NCI-H1417 treated with DMSO at 0.1 percent for 48 hours (cell line): ENCODE results near the gene NGRN.
"Not testable (repeated sequence)": the region's sequence is repeated elsewhere in the genome, so short reads cannot be mapped to it uniquely, and the experiment has no call there.

Experiments used
- DNase-seq: peaks from one replicate; lab custom pipeline; 2025; lab: John Stamatoyannopoulos, UW

The NGRN gene

DNA sequence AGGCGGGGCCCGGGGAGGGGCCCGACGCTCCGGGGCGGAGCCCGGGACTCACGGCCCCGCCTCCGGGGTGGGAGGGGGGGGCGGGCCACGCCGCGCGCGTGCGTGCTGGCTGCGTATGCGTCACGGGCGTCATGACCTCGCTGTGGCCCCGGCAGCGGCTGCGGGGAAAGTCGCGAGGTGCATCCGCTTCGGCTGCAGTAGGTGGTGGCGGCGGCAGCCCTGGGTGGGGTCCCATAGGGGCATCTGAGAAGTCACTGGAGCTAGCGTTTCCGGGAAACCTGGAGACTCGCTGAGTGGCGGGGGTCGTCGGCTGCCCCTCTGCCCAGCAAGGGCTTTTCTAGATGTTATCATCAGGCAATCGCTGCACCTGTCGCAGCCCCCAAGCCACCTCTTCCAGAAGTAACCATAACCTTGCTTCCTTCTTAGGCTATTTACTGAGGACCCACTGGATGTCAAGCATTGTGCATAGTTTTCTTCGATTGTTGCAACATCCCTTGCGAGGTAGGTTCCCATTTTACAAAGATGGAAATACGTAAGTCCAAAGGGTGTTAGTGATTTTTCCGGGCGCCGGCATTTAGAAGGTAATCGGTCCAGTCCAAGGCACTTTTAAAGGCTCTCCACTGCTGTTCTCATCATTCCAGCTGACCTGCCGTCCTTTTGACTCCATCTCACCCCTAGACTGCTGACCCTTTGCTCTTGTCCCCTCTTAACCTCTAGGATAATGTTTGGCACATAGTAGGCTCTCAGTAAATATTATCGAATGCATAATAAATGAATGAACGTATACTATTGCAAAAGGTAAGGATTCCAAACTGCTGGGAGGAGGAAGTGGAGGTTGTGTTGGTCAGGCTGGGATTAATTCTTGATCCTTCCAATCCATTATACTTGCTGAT, 31.1 kb upstream of the NGRN start, which contains the start of gene GDPGP1:
GDPGP1 (plus strand) TSS at position 114 of the 893 bp plus-strand sequence. CDS start 6,700 bp downstream, outside the sequence.
- peak; percentile 65 for DNase-seq

DNA sequence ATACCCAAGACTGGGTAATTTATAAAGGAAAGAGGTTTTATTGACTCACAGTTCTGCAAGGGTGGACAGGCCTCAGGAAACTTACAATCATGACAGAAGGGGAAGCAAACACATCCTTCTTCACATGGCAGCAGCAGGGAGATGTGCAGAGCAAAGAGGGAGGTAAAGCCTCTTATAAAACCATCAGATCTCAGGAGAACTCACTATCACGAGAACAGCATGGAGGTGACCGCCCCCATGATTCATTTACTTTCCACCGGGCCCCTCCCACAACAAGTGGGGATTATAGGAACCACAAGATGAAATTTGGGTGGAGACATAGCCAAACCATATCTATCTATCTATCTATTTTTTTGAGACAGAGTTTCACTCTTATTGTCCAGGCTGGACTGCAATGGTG, 26.1 kb upstream of the NGRN start:
- DNase-seq = no peak

DNA sequence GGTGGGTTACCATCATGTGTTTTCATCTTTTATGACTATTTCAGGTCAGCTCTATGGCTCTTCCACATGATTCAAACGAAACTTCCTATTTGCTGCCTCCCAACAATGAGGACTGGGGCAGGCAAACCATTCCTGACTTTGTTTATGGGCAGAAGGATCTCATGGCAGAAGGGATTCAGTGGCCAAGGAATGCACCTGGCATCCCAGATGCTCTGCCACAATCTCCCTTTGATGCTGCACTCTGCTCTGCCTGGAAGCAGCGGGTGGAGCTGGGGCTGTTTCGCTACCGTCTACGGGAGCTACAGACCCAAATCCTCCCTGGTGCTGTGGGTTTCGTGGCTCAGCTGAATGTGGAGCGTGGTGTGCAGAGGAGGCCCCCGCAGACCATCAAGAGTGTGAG, 24.6 kb upstream of the NGRN start:
- DNase-seq = no peak

DNA sequence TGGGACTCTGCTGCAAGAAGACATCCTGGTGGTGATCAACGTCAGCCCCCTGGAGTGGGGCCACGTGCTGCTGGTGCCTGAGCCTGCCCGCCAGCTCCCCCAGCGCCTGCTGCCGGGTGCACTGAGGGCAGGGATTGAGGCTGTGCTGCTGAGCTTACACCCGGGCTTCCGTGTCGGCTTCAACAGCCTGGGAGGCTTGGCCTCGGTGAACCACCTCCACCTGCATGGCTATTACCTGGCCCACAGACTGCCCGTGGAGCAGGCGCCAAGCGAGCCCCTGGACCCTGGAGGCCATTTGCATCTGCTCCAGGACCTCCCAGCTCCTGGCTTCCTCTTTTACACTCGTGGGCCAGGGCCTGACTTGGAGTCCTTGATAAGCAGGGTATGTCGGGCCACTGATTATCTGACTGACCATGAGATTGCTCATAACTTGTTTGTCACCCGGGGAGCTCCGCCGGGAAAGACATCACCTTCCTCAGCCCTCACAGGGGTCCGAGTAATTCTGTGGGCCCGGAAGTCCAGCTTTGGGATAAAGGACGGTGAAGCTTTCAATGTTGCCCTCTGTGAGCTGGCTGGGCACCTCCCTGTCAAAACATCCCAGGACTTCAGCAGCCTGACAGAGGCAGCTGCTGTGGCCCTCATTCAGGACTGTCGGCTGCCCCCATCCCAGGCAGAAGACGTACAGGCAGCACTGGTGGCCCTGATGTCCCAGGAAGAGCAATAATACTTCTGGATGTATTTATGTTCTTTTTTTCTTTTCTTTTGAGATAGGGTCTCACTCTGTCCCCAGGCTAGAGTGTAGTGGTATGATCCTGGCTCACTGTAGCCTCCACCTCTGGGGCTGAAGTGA, 23.9 kb upstream of the NGRN start:
- DNase-seq = no peak

DNA sequence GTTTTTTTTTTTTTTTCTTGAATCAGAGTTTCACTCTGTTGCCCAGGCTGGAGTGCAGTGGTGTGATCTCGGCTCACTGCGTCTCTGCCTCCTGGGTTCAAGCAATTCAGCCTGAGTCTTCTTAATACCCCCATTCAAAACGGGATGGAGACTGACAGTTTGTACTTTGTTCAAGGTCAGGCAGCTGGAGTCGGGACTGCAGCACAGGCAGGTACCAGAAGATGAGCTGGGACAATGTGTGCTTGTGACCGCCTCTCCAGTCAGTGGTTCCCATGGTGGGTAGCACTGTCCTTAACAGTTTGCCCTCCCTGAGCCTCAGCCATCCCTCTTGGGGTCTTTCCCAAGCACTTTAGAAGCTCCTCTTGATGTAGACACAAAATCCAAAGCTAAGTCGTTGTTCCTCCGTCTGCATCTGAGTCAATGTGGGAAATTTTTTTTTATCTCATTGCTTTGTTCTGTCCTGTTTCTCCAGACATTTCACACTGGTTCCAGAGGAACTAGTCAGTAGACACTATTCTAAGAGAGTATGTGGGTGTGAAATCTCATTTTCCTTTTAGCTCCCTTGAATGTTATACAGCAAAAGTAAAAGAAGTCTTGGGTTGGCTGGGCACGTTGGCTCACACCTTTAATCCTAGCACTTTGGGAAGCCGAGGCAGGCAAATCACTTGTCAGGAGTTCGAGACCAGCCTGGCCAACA, 21.4 kb upstream of the NGRN start:
- DNase-seq = no peak

DNA sequence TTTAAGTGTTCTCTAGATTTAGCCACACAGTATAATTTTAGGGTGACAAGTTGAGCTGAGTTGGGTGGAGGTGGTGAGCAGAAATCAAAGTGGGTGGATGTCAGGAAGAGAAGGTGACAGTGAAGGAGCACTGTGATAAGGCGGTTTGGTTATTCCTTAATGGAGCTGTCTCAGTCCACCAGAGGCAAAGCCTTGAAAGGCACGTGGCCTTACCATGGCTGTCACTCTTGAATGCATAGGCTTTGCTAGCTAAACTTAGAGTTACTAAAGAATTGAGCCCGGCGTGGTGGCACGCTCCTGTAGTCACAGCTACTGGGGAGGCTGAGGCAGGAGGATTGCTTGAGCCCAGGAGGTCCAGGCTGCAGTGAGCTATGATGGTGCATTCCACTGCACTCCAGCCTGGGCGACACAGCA, 16.7 kb upstream of the NGRN start:
- DNase-seq = no peak

DNA sequence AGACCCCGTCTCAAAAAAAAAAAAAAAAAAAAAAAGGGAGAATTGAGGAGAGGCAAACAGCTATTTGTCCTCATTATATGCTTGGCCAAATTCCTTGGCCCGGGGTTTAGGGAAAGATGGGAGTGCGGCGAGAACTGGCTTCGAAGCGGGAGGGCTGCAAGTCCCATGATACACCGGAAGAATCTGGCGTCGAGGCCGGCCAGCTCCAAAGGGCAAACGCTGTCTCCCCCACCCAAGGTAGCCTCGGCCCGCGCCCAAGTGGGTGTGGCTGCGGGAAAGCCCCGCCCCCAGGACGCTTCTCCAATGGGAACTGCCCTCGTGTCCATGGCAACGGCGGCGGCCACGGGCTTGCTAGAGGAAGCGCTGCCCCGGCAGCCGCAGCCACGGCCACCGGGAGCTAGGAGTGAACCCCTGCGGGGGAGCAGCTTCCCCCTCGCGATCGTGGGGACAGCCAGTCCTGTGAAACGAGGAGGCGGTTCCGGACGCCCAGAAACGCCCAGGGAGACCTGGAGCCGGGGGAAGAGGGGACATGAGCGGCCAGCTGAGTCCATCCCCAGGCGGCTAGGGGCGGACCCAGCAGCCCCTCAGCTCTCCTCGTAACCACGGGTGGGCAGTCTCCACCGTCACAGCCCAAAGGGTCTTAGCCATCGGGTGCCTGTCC, 16.1 kb upstream of the NGRN start, which contains the start of gene TTLL13:
TTLL13 (plus strand) TSS at position 354 of the 661 bp plus-strand sequence. CDS start 1,075 bp downstream, outside the sequence.
- DNase-seq = peak; percentile 51

DNA sequence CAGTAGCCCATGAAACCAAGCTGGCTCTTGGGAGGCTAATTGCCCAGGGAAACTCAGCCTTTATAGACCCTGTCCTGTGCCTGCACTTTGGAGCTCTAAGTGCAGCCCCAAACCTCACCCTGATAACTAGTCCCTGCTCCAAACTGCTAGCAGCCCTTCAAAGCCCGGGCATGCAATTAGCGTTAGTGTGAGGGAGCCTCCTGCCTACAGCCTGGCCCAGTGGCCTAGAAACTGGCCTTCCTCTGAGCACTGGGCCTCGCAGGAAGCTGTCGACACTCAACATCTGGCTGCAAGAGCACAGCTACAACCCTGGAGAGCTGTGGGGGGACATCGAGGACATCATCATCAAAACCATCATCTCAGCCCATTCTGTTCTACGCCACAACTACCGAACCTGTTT, 7.7 kb upstream of the NGRN start:
- DNase-seq = no peak

DNA sequence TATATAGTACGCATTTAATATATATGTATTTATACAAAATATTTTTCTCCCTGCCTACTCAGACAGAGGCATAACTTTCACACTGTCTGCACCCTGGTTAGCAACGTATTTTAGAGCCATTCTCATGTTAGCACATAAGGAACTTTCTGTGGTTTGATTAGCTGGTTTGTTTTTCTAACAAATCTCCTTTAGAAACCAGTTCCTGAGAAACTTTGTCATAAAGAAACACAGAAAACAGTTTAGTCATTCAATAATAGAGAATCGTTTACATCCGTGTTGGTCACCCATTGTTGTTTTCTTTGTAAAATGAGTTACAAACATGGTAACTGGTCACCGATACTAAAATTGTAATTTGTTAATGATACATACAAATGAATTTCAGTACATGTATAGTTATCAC, 5.9 kb upstream of the NGRN start:
- no peak for DNase-seq

DNA sequence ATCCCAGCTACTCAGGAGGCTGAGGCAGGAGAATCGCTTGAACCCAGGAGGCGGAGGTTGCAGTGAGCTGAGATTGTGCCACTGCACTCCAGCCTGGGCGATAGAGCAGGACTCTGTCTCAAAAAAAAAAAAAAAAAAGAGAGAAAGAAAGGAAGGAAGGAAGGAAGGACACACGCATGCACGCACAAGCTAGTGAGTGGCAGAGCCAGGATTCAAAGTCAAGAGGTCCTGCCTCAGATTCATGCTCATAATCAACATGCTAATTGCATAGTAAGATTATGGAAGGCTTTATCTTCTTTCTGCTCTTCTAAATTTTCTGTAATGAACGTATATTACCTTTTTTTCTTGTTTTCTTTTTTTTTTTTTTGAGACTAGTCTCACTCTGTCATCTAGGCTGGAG, 4.7 kb upstream of the NGRN start:
- DNase-seq = not testable (repeated sequence)

DNA sequence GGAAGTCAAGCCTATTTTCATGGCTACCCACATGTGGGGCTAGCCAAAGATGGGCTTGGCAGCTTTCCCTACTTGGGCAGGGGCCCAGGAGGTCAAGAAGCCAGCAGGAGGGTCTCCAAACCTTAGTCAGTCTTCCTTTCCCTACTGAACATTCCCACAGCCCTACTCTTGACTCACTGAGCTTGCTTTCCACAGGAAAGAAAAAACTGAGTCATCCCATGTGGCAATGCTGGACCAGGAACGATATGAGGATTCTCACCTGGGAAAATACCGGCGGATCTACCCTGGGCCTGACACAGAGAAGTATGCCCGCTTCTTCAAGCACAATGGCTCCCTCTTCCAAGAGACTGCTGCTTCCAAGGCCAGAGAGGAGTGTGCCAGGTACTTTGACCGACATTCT, 3.7 kb upstream of the NGRN start:
- DNase-seq = no peak

DNA sequence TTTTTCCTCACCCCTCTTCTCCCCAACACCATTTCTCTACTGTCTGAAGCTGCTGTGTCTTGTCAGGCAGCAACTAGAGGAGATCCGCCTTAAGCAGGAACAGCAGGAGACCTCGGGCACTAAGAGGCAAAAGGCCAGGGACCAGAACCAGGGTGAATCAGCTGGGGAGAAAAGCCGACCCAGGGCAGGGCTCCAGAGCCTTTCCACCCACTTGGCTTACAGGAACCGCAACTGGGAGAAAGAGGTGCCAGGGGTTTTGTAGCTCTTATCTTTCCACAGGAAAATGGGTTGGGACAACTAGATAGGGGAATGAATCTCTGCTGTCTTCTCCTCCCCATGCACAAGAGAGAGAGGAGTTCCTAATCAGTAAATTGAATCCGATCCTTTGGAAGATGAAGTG, 3.0 kb upstream of the NGRN start:
- DNase-seq = no peak

DNA sequence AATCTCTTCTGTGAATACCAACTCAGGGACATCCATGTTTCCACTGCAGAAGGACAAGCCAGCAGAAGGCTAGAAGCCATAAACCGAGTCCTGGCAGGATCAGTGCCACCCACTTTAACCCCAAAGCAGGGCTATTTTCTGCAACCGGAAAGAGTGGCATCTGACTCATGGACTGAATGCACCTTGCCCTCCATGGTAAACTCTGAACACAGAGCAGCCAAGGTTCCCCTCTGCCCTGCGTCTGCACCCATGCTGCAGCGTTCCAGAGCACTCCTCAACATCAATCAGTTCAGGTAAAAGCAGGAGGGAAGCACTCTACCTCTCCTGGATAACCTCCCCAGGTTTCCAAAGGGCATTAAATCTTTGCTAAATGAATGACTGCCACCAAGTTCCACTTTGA, 801 bp upstream of the NGRN start:
- DNase-seq = no peak

DNA sequence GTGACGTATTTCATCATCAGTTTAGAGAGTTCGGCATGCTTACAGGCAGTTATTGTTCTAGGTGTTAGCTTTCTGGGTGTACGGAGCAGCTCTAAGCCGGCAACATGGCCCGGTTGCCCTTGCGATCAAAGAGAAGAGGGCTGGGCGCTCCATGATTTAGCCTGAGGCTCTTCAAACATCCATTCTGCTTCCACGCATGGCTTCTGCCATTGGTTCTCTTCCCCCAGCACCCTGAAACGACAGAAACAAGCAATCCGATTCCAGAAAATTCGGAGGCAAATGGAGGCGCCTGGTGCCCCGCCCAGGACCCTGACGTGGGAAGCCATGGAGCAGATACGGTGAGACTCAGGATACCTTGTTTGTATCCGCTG, 574 bp downstream of the NGRN start:
- peak; percentile 8 for DNase-seq

DNA sequence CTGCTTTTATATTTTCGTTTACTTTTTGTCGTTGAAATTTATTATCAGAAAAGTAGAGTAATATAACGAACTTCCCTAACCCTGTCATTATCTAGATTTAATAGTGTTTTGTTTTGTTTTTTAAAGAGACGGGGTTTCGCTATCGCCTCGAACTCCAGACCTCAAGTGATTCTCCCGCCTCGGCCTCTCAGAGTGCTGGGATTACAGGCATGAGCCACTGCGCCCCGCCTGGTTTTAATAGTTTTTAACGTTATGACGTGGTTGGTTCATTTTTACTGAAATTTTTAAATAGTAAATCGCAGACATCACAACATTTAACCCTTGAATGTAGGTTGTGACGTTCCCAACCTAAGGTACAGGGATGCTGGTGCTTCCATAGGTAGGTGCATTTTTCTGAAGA, 1.0 kb downstream of the NGRN start:
- DNase-seq = no peak

DNA sequence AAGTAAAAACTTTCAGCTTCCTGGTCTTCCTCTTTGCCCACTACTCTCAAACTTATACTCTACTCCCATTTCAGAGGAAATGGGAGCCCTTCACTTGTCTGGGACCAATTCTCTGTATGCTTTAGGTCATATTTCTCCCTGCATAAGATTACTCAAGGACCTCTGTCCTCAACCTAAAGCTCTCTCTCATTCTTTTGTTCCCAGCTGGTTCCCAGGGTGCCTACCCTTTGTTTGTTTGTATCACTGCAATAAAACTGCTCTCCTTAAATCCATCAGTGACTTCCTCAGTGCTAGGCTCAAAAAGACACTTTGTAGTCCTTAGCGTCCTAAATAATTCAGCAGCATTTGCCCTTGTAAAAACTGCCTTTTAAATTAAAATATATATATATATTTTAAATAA, 2.9 kb downstream of the NGRN start:
- no peak for DNase-seq

DNA sequence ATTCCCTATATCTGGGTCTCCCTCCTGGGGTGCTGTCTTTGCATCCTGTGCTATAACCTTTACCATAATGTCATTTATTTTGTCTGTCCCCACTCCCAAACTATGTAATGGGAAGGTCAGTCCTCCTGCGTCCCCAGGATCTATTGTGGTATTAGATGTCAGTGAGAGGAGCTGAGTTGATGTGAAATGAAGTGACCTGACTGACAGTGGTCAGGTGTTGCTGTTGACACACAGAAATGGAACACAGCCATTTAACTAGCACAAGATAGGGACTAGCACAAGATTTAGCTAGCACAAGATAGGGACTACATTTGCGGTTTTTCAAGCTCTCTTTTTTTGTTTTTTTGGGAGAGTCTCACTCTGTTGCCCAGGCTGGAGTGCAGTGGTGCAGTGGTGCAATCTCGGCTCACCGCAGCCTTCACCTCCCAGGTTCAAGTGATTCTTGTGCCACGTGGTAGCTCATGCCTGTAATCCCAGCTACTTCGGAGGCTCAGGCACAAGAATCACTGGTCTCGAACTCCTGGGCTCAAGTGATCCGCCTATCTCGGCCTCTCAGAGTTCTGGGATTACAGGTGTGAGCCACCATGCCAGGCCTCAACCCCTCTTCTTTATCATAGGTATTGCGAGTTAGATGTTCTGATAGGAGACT, 5.2 kb downstream of the NGRN start:
- DNase-seq = no peak

DNA sequence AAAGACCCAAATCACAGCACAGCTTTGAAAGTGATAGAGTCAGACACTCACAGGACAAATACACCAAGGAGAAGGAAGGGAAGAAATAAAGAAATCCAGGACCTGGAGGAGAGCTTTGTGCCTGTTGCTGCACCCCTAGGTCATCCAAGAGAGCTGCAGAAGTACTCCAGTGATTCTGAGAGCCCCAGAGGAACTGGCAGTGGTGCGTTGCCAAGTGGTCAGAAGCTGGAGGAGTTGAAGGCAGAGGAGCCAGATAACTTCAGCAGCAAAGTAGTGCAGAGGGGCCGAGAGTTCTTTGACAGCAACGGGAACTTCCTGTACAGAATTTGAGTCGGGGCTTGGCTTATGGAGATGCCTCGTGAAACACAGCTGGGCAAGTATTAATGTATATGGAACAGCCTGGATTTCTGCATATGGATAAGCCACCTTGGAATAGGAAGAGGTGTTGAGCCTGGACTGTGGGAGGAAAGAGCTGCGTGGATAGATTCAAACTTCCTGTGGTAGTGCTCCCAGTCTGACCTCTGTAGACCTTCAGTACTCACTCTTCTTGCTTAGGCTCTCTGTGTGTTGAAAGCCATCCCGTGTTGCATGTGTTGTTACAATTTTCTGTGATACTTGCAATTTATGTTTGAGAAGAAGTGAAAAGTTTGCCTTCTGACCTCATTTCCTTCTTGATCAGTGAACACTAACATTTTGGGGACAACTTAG, 6.1 kb downstream of the NGRN start:
- no peak for DNase-seq

DNA sequence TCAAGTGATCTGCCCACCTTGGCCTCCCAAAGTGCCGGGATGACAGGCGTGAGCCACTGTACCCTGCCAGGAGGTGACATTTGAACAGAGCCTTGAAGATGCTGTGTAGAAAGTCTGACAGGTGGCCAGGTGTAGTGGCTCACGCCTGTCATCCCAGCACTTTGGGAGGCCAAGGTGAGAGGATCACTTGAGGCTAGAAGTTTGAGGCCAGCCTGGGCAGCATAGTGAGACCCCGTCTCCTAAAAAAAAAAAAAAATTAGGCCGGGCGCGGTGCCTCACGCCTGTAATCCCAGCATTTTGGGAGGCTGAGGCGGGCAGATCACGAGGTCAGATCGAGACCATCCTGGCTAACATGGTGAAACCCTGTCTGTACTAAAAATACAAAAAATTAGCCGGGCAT, 13.0 kb downstream of the NGRN start:
- not testable (repeated sequence) for DNase-seq

DNA sequence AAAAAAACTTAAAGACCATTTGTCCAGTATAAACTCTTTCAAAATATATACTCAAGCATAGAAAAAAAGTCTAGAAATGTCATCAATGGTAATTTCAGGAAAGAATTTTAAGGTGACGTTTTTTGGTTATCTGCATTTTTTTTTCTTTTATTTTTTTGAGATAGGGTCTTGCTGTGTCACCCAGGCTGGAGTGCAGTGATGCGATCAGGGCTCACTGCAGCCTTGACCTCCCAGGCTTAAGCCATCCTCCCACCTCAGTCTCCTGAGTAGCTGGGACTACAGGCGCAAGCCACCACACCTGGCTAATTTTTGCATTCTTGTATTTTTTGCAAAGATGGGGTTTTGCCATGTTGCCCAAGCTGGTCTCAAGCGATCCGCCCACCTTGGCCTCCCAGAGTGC, 15.3 kb downstream of the NGRN start:
- not testable (repeated sequence) for DNase-seq

DNA sequence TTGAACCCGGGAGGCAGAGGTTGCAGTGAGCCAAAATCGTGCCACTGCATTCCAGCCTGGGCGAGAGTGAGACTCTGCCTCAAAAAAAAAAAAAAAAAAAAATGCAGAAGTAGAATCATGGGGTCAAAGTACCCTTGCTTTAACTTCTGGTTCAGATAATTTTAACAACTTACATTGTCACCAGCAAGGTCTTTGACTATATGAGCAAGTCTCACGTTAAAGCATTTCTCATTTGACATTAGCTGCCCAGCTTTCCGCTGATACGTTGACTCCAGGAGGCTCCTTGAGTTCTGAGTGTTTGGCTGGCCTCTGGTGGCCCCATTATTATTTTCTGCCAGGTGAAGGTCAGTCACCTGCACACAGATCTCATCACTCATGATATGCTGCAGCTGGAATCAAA, 16.2 kb downstream of the NGRN start:
- DNase-seq = not testable (repeated sequence)
